ENCODE results near the gene ADSL. TPM values are rescaled to one million over a fixed set of nuclear protein-coding genes. Genes with fewer than 3 reads are reported as not detected.
A peak's percentile ranks its signal among the peaks of the same experiment; 100 is the strongest.

The ADSL gene
- total and polyA plus RNA-seq, 2 of the 8 experiments (the other 6 are each of a cell fraction or from before 2014, with no cell fraction given) = 197 to 218 TPM

- no peak overlapping the region for H2BK15ac ChIP-seq (ENCODE audit: low read length)
- peaks cover 1 to 5% of the 10 kb centered on the region in 2 experiments for H4K20me1 ChIP-seq (replicated peaks in 1 of 2; ENCODE audit: control insufficient read depth in 1 of 2, insufficient read depth in 2 of 2, low read length in 2 of 2)
- H3K14ac ChIP-seq (ENCODE audit: insufficient read length) = no peak overlapping the region
- H4K91ac ChIP-seq (replicated peaks; ENCODE audit: insufficient read length, low read length) = no peak overlapping the region
- no peak overlapping the region for H4K8ac ChIP-seq (ENCODE audit: extremely low read depth, insufficient read depth, low read length)
- no peak overlapping the region for H3K27ac ChIP-seq (ENCODE audit: low read depth, low read length)
- H3K23me2 ChIP-seq (ENCODE audit: low read depth, low read length) = no peaks in the 10 kb centered on the region
- H3K4me1 ChIP-seq (replicated peaks in 1 of 4; ENCODE audit: control insufficient read depth in 3 of 4, insufficient read depth in 4 of 4, low read length in 3 of 4) = no peaks in the 10 kb centered on the region
- H3K4ac ChIP-seq (replicated peaks; ENCODE audit: insufficient read length, low read depth, low read length) = no peak overlapping the region
- H2BK5ac ChIP-seq (ENCODE audit: low read depth, low read length) = no peak overlapping the region
- H3K36me3 ChIP-seq (ENCODE audit: control insufficient read depth in 2 of 4, insufficient read depth in 4 of 4, low read length in 3 of 4) = peaks cover 9 to 45% (median 31%) of the 10 kb centered on the region in 4 experiments; a peak in 7 of 8 replicates
- no peaks in the 10 kb centered on the region for H3K9me3 ChIP-seq (ENCODE audit: insufficient read depth in 2 of 2, low read depth in 1 of 2, low read length in 1 of 2)
- H2BK12ac ChIP-seq (ENCODE audit: low read depth, low read length) = no peak overlapping the region
- no peak overlapping the region for H3K9ac ChIP-seq (replicated peaks in 1 of 4; ENCODE audit: extremely low read depth in 1 of 4, low read depth in 3 of 4, low read length in 3 of 4)
- no peaks in the 10 kb centered on the region; the same call in 1 of the 2 replicates for H3K79me1 ChIP-seq (ENCODE audit: low read depth, low read length)
- peak; percentile 19; the same call in 1 of the 2 replicates for TF ChIP-seq POLR2AphosphoS5 (IDR thresholded peaks at IDR 0.05; ENCODE audit: low read depth, low read length)
- TF ChIP-seq EGR1 (IDR thresholded peaks at IDR 0.05; ENCODE audit: borderline replicate concordance, low read depth, low read length) = no peak
- TF ChIP-seq SP4 (IDR thresholded peaks at IDR 0.05; ENCODE audit: low read length) = no peak
- TF ChIP-seq BCL11A (IDR thresholded peaks at IDR 0.05; ENCODE audit: low read depth in 2 of 2, low read length in 2 of 2) = no peak
- no peak for TF ChIP-seq SAP30 (IDR thresholded peaks at IDR 0.05; ENCODE audit: insufficient read depth, insufficient replicate concordance, low read length)
- H3K4me2 ChIP-seq (ENCODE audit: insufficient read depth in 1 of 2, low read depth in 2 of 2, low read length in 2 of 2) = no peak overlapping the region
- H3K18ac ChIP-seq (ENCODE audit: extremely low read depth, low read length) = no peak overlapping the region
- H2BK20ac ChIP-seq (ENCODE audit: low read length) = no peak overlapping the region
- H4K5ac ChIP-seq (ENCODE audit: insufficient read length, low read depth, low read length) = no peak overlapping the region
- H3K79me2 ChIP-seq (ENCODE audit: control insufficient read depth in 1 of 2, insufficient read depth in 2 of 2, low read length in 2 of 2) = no peaks in the 10 kb centered on the region
- POLR2A ChIA-PET (ENCODE audit: partially characterized antibody) = interaction anchor here (1.0 to 2.6 kb wide), 8 partner anchors 7 to 42 kb away, joined by 3 to 11 read pairs (median 4); partner anchors contain the start of gene SGSM3
- FAIRE-seq (no peak), DNase-seq (ENCODE audit: low read depth in 1 of 2, low spot score in 2 of 2) (no peak)
- CTCF ChIA-PET (ENCODE audit: partially characterized antibody) = interaction anchor here (0.5 to 2.4 kb wide), 6 partner anchors 8 to 444 kb away, joined by 3 to 10 read pairs (median 3); no protein-coding TSS in a partner anchor
- H3K23ac ChIP-seq (ENCODE audit: insufficient read length) = no peak overlapping the region
- no peak overlapping the region for H2AK5ac ChIP-seq (ENCODE audit: low read depth, low read length)
- H2AFZ ChIP-seq (ENCODE audit: low read length) = no peak overlapping the region
- 94% methylated on average over 27 of the region's 32 CpGs; no CpG with 5 or more reads in 1 of the 2 experiments for WGBS, 2 experiments (ENCODE audit: extremely low coverage in 1 of 2, insufficient coverage in 1 of 2, insufficient read length in 1 of 2, insufficient replicate concordance in 2 of 2, low coverage in 1 of 2, low lambda C conversion rate in 2 of 2, missing lambda C conversion rate in 1 of 2)
- H3K56ac ChIP-seq (replicated peaks; ENCODE audit: insufficient read length, low read depth, low read length) = no peak overlapping the region
- H2BK120ac ChIP-seq (replicated peaks; ENCODE audit: low read depth, low read length) = no peak overlapping the region
- H3K4me3 ChIP-seq (ENCODE audit: extremely low read depth in 1 of 4, insufficient read depth in 2 of 4, low read depth in 3 of 4, low read length in 4 of 4) = no peak overlapping the region
- no peaks in the 10 kb centered on the region for H3K27me3 ChIP-seq (replicated peaks in 1 of 4; ENCODE audit: control insufficient read depth in 3 of 4, extremely low read depth in 1 of 4, insufficient read depth in 3 of 4, low read length in 3 of 4)
These were observed 61.8 kb downstream of the ADSL start for GRCh38 chr22:40407831-40408717.

All from H1 (cell line).